Parathyroid adenoma (tissue), 2 donors: ENCODE data around the gene RNF11.

Source experiments
- H2AFZ ChIP-seq: fragments of 300-600 bp; sonication (generic); one replicate; pipeline ENCODE4 v1.7.0; 2017; ENCODE audit warnings: antibody characterized with exemption, mild to moderate bottlenecking
- H3K27ac ChIP-seq: fragments of 300-600 bp; sonication (generic); one replicate; pipeline ENCODE4 v1.7.0; 2017
- H3K27me3 ChIP-seq: fragments of 300-600 bp; sonication (generic); one replicate; pipeline ENCODE4 v1.7.0; 2017; ENCODE audit warnings: low read length; ENCODE audit not compliant: control insufficient read depth, insufficient read depth
- H3K36me3 ChIP-seq: fragments of 300-600 bp; sonication (generic); one replicate; pipeline ENCODE4 v1.7.0; 2017; ENCODE audit warnings: low read length; ENCODE audit not compliant: control insufficient read depth, insufficient read depth
- H3K4me1 ChIP-seq: fragments of 300-600 bp; sonication (generic); one replicate; pipeline ENCODE4 v1.7.0; 2017; ENCODE audit warnings: control low read depth
- H3K4me2 ChIP-seq: fragments of 300-600 bp; sonication (generic); one replicate; pipeline ENCODE4 v1.7.0; 2017; ENCODE audit warnings: low read length
- H3K4me3 ChIP-seq: fragments of 300-600 bp; sonication (generic); one replicate; pipeline ENCODE4 v1.7.0; 2017; ENCODE audit warnings: low read depth, low read length
- H3K79me2 ChIP-seq: fragments of 300-600 bp; sonication (generic); one replicate; pipeline ENCODE4 v1.7.0; 2017; ENCODE audit warnings: control low read depth
- H3K9ac ChIP-seq: fragments of 300-600 bp; sonication (generic); one replicate; pipeline ENCODE4 v1.7.0; 2017; ENCODE audit warnings: mild to moderate bottlenecking
- H3K9me3 ChIP-seq: fragments of 300-600 bp; sonication (generic); one replicate; pipeline ENCODE4 v1.7.0; 2017; ENCODE audit warnings: low read length; ENCODE audit not compliant: control insufficient read depth
- TF ChIP-seq, protein P1 (sequence below): fragments of 300-600 bp; sonication (generic); IDR thresholded peaks from one replicate; pipeline ENCODE4 v1.7.0; 2017; ENCODE audit warnings: antibody characterized with exemption, mild to moderate bottlenecking
- donor health status: primary hyperparathyroidism.

Gene RNF11

DNA sequence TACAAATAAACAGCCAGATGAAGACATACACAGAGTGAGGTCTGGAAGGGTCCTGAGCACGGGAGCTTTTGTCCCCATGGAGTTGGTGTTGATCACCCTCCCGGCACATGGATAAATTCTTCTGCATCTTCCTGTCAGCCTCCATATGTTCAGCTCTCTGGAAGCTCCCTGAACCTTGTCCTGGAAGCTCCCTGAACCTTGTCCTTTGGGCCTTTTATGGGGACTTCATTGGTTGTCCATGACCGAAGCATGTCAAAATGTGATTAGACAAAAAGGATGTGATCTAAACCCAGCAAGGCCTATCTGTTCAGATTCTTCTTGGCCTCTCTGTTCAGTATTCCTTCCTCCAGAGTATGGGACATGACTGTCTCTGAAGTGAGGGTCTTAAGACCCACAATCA is 25.4 kb upstream of the RNF11 start:
- TF ChIP-seq, protein P1, sequence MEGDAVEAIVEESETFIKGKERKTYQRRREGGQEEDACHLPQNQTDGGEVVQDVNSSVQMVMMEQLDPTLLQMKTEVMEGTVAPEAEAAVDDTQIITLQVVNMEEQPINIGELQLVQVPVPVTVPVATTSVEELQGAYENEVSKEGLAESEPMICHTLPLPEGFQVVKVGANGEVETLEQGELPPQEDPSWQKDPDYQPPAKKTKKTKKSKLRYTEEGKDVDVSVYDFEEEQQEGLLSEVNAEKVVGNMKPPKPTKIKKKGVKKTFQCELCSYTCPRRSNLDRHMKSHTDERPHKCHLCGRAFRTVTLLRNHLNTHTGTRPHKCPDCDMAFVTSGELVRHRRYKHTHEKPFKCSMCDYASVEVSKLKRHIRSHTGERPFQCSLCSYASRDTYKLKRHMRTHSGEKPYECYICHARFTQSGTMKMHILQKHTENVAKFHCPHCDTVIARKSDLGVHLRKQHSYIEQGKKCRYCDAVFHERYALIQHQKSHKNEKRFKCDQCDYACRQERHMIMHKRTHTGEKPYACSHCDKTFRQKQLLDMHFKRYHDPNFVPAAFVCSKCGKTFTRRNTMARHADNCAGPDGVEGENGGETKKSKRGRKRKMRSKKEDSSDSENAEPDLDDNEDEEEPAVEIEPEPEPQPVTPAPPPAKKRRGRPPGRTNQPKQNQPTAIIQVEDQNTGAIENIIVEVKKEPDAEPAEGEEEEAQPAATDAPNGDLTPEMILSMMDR = no peak
- Histone ChIP-seq H3K79me2 (no peaks in the 10 kb centered on the region), H2AFZ (no peak overlapping the region), H3K27ac (no peak overlapping the region), H3K9ac (no peak overlapping the region), H3K4me3 (no peak overlapping the region), H3K36me3 (no peaks in the 10 kb centered on the region), H3K9me3 (no peaks in the 10 kb centered on the region), H3K4me2 (no peak overlapping the region), H3K4me1 (no peaks in the 10 kb centered on the region), H3K27me3 (no peaks in the 10 kb centered on the region)

DNA sequence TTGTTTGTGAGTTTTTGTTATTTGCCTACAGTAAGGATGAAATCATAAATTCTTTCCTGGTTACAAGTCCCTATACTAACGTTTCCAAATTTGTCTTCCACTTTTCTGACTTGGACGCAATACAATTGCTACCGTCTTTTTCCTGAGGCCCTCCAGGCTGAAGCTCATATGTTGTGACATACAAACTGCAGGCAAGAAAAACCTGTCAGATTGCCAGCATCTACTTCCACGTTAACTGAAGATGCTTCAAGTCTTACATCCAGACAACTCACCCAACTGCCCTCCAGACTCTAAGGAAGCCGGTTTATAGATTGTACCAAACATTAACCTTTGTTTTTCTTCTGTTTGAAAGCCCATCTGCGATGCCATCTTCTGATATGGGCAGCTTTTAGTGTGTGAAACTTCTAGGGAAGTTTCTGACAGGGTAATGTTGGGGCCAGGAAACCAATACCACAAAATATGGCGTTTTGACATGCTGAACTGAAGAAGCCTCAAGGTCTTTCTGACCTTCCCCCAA is 21.4 kb upstream of the RNF11 start:
- no peak overlapping the region for H3K9ac ChIP-seq
- no peaks in the 10 kb centered on the region for H3K9me3 ChIP-seq
- H3K4me2 ChIP-seq = no peak overlapping the region
- H3K4me1 ChIP-seq = no peaks in the 10 kb centered on the region
- no peaks in the 10 kb centered on the region for H3K36me3 ChIP-seq
- no peaks in the 10 kb centered on the region for H3K27me3 ChIP-seq
- H3K79me2 ChIP-seq = no peaks in the 10 kb centered on the region
- TF ChIP-seq, protein P1 = no peak
- no peak overlapping the region for H3K27ac ChIP-seq
- no peak overlapping the region for H3K4me3 ChIP-seq
- peak overlapping the region; percentile 22 for H2AFZ ChIP-seq

DNA sequence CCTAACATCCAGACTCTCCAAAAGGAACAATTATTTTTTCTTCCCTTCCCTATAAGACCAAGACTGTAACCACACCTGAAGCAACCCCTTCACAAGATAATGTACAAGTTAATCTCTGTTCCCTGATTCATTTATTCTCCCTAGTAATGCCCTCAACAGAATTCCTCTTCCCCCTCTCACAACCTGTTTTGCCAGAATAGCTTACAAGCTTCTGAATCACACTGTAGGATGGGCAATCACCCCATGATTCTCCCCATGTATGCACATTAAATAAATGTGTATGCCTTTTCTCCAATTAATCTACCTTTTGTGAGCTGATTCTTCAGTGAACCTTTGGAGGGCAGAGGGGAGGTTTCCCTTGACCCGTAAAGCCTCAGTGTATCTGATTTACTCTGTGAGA is 20.9 kb upstream of the RNF11 start:
- H3K27ac ChIP-seq = no peak overlapping the region
- H3K36me3 ChIP-seq = no peaks in the 10 kb centered on the region
- no peaks in the 10 kb centered on the region for H3K9me3 ChIP-seq
- H2AFZ ChIP-seq = no peak overlapping the region
- H3K27me3 ChIP-seq = no peaks in the 10 kb centered on the region
- H3K4me2 ChIP-seq = no peak overlapping the region
- no peak overlapping the region for H3K4me3 ChIP-seq
- no peaks in the 10 kb centered on the region for H3K79me2 ChIP-seq
- TF ChIP-seq, protein P1 = no peak
- no peaks in the 10 kb centered on the region for H3K4me1 ChIP-seq
- H3K9ac ChIP-seq = no peak overlapping the region

DNA sequence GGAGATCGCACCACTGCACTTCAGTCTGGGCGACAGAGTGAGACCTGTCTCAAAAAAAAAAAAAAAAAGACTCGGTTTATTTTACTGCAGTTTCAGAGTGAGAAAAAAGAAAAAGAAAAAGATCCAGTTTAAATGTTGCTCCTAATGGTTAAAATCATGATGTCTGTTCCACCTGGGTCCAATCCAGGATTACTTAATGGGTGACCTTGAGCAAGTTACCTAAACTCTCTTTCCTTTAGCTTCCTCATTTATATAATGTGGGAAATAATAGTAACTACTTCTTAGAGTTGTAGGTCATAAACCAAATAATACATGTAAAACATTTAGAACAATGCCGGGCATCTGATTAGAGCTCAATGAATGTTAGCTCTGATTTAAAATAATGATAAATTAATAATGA is 19.4 kb upstream of the RNF11 start:
- Histone ChIP-seq H2AFZ (no peak overlapping the region), H3K36me3 (no peaks in the 10 kb centered on the region), H3K9ac (no peak overlapping the region), H3K79me2 (no peaks in the 10 kb centered on the region), H3K4me1 (no peaks in the 10 kb centered on the region), H3K4me2 (no peak overlapping the region), H3K27me3 (no peaks in the 10 kb centered on the region), H3K27ac (no peak overlapping the region), H3K4me3 (no peak overlapping the region), H3K9me3 (no peaks in the 10 kb centered on the region)
- TF ChIP-seq, protein P1 = no peak

DNA sequence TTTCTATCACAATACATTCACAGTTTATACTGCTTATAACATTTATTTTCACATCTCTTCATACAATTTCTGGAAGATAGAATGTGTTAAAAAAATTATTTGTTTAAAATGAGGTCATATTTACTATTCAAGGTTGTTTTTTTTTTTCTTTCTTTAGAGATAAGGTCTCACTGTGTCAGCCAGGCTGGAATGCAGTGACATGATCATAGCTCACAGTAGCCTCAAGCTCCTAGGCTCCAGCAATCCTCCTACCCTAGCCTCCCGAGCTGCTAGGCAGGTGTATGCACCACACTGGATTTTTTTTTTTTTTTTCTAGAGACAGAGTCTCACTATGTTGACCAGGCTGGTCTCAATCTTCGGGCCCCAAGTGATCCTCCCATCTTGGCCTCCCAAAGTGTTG is 19.0 kb upstream of the RNF11 start:
- TF ChIP-seq, protein P1 = no peak
- H3K9me3 ChIP-seq = no peaks in the 10 kb centered on the region
- H3K9ac ChIP-seq = no peak overlapping the region
- H3K4me1 ChIP-seq = no peaks in the 10 kb centered on the region
- no peak overlapping the region for H3K4me3 ChIP-seq
- no peaks in the 10 kb centered on the region for H3K27me3 ChIP-seq
- H3K27ac ChIP-seq = no peak overlapping the region
- H3K79me2 ChIP-seq = no peaks in the 10 kb centered on the region
- no peak overlapping the region for H2AFZ ChIP-seq
- no peaks in the 10 kb centered on the region for H3K36me3 ChIP-seq
- no peak overlapping the region for H3K4me2 ChIP-seq
